GM12878 (cell line): ENCODE data around the gene CAMTA2. TPM values are rescaled to one million over a fixed set of nuclear protein-coding genes. Genes with fewer than 3 reads are reported as not detected.

ENCODE experiments used
- BRCA1 ChIP-seq: IDR thresholded peaks from 2 replicates; pipeline ENCODE4 v1.6.1; 2011; ENCODE audit warnings: low read depth, low read length, improper control_type of control experiment
- CBX3 ChIP-seq: fragments of 200-600 bp; sonication (generic); IDR thresholded peaks from 2 replicates; pipeline ENCODE4 v1.6.1; 2016; ENCODE audit warnings: low read depth, borderline replicate concordance
- CHD1 ChIP-seq: IDR thresholded peaks from 2 replicates; pipeline ENCODE4 v1.6.1; 2012; ENCODE audit warnings: low read depth, low read length, improper control_type of control experiment
- DPF2 ChIP-seq: fragments of 450-650 bp; IDR thresholded peaks from 2 replicates; pipeline ENCODE4 v1.6.1; 2017; ENCODE audit warnings: mild to moderate bottlenecking
- EED ChIP-seq: sonication (generic); IDR thresholded peaks from 2 replicates; pipeline ENCODE4 v1.6.1; 2016; ENCODE audit warnings: antibody characterized with exemption, low read depth
- MLLT1 ChIP-seq: fragments of 450-650 bp; IDR thresholded peaks from 2 replicates; pipeline ENCODE4 v1.6.1; 2016; ENCODE audit warnings: mild to moderate bottlenecking
- NKRF ChIP-seq: fragments of 450-650 bp; conservative IDR thresholded peaks from 2 replicates; pipeline ENCODE4 v1.6.1; 2017; ENCODE audit warnings: mild to moderate bottlenecking, moderate library complexity
- PAX5 ChIP-seq: IDR thresholded peaks from 2 replicates; pipeline ENCODE4 v1.6.1; 2011; ENCODE audit warnings: low read depth, low read length, borderline replicate concordance
- SMARCA5 ChIP-seq: fragments of 450-650 bp; IDR thresholded peaks from 2 replicates; pipeline ENCODE4 v1.6.1; 2017; ENCODE audit warnings: mild to moderate bottlenecking
- SREBF1 ChIP-seq: IDR thresholded peaks from 2 replicates; pipeline ENCODE4 v1.6.1; 2012; ENCODE audit warnings: mild to moderate bottlenecking, low read length
- TBL1XR1 ChIP-seq: IDR thresholded peaks from 2 replicates; pipeline ENCODE4 v1.6.1; 2012; ENCODE audit warnings: low read depth, low read length, improper control_type of control experiment
- ZNF592 ChIP-seq: fragments of 450-650 bp; IDR thresholded peaks from 2 replicates; pipeline ENCODE4 v1.6.1; 2017; ENCODE audit warnings: mild to moderate bottlenecking, moderate library complexity
- polyA plus RNA-seq, 11 experiments: library from polyadenylated mRNA; depleted of rRNA in 4 of 11; unstranded in 6 of 11; stranded (reverse) in 5 of 11; fragments of >200 nt; fragmentation: Nextera tagmentation in 4 of 11; fragmentation: Illumina TruSeq in 1 of 11; extraction: Ambion mirVana in 4 of 11; extraction: Trizol in 1 of 11; gene quantifications; 1 replicate in 1 of 11; 2 replicates in 10 of 11; pipeline versions ENCODE4 v1.2.1 to v1.2.3, GENCODE V29; 2011 to 2016; ENCODE audit warnings: inconsistent platforms in 2 of 11, missing spikeins in 2 of 11, low read depth in 1 of 11
- total RNA-seq, 4 experiments: library from RNA; depleted of rRNA in 3 of 4; stranded (reverse); fragments of >200 nt in 3 of 4; fragmentation: Illumina TruSeq in 1 of 4; extraction: Trizol in 1 of 4; gene quantifications; 2 replicates each; pipeline versions ENCODE4 v1.2.1 to v1.2.3, GENCODE V29; 2013 to 2021
- TF ChIP-seq, protein P1 (sequence below): IDR thresholded peaks from 2 replicates; pipeline ENCODE4 v1.6.1; 2012; ENCODE audit warnings: improper control_type of control experiment, low read depth, low read length; ENCODE audit not compliant: insufficient replicate concordance
- TF ChIP-seq, protein P2 (sequence below): fragments of 450-650 bp; IDR thresholded peaks from 2 replicates; pipeline ENCODE4 v1.6.1; 2016; ENCODE audit warnings: mild to moderate bottlenecking

Gene CAMTA2
- total and polyA plus RNA-seq, 10 of the 15 experiments (the other 5 are each of a cell fraction or from before 2014, with no cell fraction given) = 0.42 to 29.3 (median 11.2) TPM

GRCh38 chr17:4967539-4968485 lies 19.7 kb downstream of the CAMTA2 start, which contains the start of gene SPAG7 (continued):
- TF ChIP-seq NKRF (peak; percentile 90), CBX3 (no peak), CHD1 (no peak), SREBF1 (no peak), SMARCA5 (peak; percentile 57; the same call in 1 of the 2 replicates), BRCA1 (no peak), DPF2 (no peak; the same call in none of the 2 replicates), ZNF592 (peak; percentile 93), PAX5 (peak; percentile 70; the same call in 1 of the 2 replicates), TBL1XR1 (0 out of 2 replicates have a peak, but pooled peaks have one; percentile 45), EED (no peak), MLLT1 (0 out of 2 replicates have a peak, but pooled peaks have one; percentile 28)
- TF ChIP-seq, protein P1, sequence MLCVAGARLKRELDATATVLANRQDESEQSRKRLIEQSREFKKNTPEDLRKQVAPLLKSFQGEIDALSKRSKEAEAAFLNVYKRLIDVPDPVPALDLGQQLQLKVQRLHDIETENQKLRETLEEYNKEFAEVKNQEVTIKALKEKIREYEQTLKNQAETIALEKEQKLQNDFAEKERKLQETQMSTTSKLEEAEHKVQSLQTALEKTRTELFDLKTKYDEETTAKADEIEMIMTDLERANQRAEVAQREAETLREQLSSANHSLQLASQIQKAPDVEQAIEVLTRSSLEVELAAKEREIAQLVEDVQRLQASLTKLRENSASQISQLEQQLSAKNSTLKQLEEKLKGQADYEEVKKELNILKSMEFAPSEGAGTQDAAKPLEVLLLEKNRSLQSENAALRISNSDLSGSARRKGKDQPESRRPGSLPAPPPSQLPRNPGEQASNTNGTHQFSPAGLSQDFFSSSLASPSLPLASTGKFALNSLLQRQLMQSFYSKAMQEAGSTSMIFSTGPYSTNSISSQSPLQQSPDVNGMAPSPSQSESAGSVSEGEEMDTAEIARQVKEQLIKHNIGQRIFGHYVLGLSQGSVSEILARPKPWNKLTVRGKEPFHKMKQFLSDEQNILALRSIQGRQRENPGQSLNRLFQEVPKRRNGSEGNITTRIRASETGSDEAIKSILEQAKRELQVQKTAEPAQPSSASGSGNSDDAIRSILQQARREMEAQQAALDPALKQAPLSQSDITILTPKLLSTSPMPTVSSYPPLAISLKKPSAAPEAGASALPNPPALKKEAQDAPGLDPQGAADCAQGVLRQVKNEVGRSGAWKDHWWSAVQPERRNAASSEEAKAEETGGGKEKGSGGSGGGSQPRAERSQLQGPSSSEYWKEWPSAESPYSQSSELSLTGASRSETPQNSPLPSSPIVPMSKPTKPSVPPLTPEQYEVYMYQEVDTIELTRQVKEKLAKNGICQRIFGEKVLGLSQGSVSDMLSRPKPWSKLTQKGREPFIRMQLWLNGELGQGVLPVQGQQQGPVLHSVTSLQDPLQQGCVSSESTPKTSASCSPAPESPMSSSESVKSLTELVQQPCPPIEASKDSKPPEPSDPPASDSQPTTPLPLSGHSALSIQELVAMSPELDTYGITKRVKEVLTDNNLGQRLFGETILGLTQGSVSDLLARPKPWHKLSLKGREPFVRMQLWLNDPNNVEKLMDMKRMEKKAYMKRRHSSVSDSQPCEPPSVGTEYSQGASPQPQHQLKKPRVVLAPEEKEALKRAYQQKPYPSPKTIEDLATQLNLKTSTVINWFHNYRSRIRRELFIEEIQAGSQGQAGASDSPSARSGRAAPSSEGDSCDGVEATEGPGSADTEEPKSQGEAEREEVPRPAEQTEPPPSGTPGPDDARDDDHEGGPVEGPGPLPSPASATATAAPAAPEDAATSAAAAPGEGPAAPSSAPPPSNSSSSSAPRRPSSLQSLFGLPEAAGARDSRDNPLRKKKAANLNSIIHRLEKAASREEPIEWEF = peak; percentile 39
- TF ChIP-seq, protein P2, sequence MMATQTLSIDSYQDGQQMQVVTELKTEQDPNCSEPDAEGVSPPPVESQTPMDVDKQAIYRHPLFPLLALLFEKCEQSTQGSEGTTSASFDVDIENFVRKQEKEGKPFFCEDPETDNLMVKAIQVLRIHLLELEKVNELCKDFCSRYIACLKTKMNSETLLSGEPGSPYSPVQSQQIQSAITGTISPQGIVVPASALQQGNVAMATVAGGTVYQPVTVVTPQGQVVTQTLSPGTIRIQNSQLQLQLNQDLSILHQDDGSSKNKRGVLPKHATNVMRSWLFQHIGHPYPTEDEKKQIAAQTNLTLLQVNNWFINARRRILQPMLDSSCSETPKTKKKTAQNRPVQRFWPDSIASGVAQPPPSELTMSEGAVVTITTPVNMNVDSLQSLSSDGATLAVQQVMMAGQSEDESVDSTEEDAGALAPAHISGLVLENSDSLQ = no peak
